Activated CD4-positive, alpha-beta T cell treated with anti-CD3 and anti-CD28 coated beads, Interleukin-2, amount 10 ng/mL, durations not matched to agents 7 days and 5 days (primary cell): ENCODE results near the gene CHMP2A. TPM values are rescaled to one million over a fixed set of nuclear protein-coding genes. Genes with fewer than 3 reads are reported as not detected.
"Not testable (repeated sequence)": the region's sequence is repeated elsewhere in the genome, so short reads cannot be mapped to it uniquely, and the experiment has no call there.

ENCODE experiments used
- CTCF ChIA-PET: fragments of 350-600 bp; sonication (Branson Sonifier 250); formaldehyde crosslinking; loops from one replicate; lab custom pipeline; 2021; ENCODE audit warnings: antibody characterized with exemption; lab: Charles Lee
- POLR2A ChIA-PET: fragments of 350-600 bp; sonication (Branson Sonifier 250); formaldehyde crosslinking; loops from one replicate; lab custom pipeline; 2021; ENCODE audit warnings: antibody characterized with exemption; lab: Charles Lee
- DNase-seq: peaks from one replicate; pipeline ENCODE4 v3.0.0-alpha.2; 2020
- H3K27ac Mint-ChIP-seq: one replicate; pipeline ENCODE4 v1.8.0; 2021; ENCODE audit warnings: mild to moderate bottlenecking, moderate library complexity, mixed read lengths
- H3K27me3 Mint-ChIP-seq: one replicate; pipeline ENCODE4 v1.8.0; 2021; ENCODE audit warnings: mixed read lengths
- H3K36me3 Mint-ChIP-seq: one replicate; pipeline ENCODE4 v1.8.0; 2021; ENCODE audit warnings: low read depth, mixed read lengths
- H3K4me1 Mint-ChIP-seq: one replicate; pipeline ENCODE4 v1.8.0; 2021; ENCODE audit warnings: mixed read lengths
- H3K4me3 Mint-ChIP-seq: one replicate; pipeline ENCODE4 v1.8.0; 2021; ENCODE audit warnings: mild to moderate bottlenecking, moderate library complexity, mixed read lengths
- H3K9me3 Mint-ChIP-seq: one replicate; pipeline ENCODE4 v1.8.0; 2021; ENCODE audit warnings: mixed read lengths
- total RNA-seq, 2 experiments: library from RNA; stranded (reverse); gene quantifications; one replicate each; pipeline ENCODE4 v1.2.3, GENCODE V29; 2021

The CHMP2A gene
- total RNA-seq, 2 experiments from 2014 or later = 128 to 137 TPM

DNA sequence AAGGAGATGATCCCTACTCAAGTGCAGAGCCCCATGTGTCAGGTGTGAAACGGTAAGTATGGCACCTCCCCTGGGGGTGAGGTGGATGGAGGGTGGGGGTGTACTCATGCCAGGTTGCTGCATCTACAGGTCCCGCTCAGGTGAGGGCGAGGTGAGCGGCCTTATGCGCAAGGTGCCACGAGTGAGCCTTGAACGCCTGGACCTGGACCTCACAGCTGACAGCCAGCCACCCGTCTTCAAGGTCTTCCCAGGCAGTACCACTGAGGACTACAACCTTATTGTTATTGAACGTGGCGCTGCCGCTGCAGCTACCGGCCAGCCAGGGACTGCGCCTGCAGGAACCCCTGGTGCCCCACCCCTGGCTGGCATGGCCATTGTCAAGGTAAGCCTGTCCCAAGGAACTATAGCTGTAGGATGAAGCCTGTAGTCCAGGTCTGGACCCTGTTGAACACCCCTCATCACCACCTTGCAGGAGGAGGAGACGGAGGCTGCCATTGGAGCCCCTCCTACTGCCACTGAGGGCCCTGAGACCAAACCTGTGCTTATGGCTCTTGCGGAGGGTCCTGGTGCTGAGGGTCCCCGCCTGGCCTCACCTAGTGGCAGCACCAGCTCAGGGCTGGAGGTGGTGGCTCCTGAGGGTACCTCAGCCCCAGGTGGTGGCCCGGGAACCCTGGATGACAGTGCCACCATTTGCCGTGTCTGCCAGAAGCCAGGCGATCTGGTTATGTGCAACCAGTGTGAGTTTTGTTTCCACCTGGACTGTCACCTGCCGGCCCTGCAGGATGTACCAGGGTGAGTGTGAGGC is 5.8 kb downstream of the CHMP2A start:
- Mint-ChIP-seq H3K9me3 (no peaks in the 10 kb centered on the region), H3K27me3 (no peaks in the 10 kb centered on the region), H3K4me3 (no peak overlapping the region), H3K27ac (no peak overlapping the region), H3K36me3 (peaks cover 69% of the 10 kb centered on the region), H3K4me1 (peaks cover 45% of the 10 kb centered on the region)
- ChIA-PET CTCF (interaction anchor here (2.6 kb wide), 1 partner anchor 30 kb away, joined by 11 read pairs; the partner anchor contains the start of gene ZBTB45), POLR2A (no interaction called here)
- DNase-seq = no peak

DNA sequence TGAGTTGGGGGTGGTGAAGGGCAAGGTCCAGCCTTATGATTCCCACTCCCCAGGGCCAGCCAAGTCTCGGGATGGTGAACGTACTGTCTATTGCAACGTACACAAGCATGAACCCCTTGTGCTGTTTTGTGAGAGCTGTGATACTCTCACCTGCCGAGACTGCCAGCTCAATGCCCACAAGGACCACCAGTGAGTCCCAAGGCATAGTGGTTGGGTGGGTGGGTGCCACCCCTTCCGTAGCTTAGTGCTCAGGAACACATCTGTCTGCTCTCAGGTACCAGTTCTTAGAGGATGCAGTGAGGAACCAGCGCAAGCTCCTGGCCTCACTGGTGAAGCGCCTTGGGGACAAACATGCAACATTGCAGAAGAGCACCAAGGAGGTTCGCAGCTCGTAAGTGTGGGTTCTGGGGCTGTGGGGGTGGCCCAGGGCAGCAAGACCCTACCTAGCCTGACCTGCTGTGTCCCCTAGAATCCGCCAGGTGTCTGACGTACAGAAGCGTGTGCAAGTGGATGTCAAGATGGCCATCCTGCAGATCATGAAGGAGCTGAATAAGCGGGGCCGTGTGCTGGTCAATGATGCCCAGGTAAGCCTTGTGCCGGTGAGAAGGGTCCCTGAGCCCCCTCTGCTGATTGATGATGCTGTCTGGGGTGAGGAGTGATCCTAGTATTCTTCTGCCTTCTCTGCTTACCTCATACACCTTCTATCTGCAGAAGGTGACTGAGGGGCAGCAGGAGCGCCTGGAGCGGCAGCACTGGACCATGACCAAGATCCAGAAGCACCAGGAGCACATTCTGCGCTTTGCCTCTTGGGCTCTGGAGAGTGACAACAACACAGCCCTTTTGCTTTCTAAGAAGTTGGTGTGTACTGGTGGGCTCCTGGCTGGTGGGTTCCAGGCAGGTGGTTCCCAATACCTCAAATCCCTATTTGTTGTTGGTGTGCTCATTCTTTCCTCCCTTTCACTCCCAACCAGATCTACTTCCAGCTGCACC is 7.3 kb downstream of the CHMP2A start:
- CTCF ChIA-PET = interaction anchor here (0.8 to 2.6 kb wide), 6 partner anchors 9 to 28 kb away, joined by 3 to 11 read pairs (median 3); partner anchors contain the start of genes UBE2M and ZBTB45
- Mint-ChIP-seq H3K27me3 (no peaks in the 10 kb centered on the region), H3K9me3 (no peaks in the 10 kb centered on the region), H3K4me1 (peaks cover 44% of the 10 kb centered on the region), H3K36me3 (peaks cover 60% of the 10 kb centered on the region), H3K4me3 (no peak overlapping the region), H3K27ac (no peak overlapping the region)
- no peak for DNase-seq
- POLR2A ChIA-PET = no interaction called here

DNA sequence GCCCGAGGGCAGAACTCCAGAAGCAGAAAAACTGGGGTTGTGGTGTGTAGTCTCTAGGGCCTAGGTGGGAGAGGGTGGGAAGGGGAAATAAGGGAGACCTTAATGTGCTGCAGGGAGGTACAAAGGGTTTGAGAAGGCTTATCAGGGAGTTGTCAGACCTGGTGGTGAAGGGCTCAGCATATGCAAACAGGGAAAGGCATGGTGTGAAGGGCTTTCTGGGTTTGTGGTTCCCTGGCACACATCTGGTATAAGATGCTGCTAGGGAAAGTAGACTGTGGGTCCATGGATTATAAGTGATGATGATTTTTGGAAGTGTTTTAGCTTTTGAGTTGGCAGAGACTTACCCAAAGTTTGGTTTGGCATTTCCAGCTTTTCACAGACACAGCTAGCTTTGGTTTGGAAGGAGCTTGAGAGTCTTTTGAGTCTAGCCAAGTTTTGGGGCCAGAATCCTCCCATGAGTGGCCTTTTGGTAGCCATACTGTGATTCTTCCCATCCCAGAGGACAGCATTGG is 8.8 kb downstream of the CHMP2A start:
- Mint-ChIP-seq H3K36me3 (peaks cover 50% of the 10 kb centered on the region), H3K27ac (peak overlapping the region; percentile 86), H3K4me3 (peak overlapping the region; percentile 91), H3K27me3 (no peaks in the 10 kb centered on the region), H3K9me3 (no peaks in the 10 kb centered on the region), H3K4me1 (peaks cover 41% of the 10 kb centered on the region)
- CTCF ChIA-PET = interaction anchor here (0.6 to 2.5 kb wide), 2 partner anchors 16 to 26 kb away, joined by 3 to 7 read pairs; partner anchors contain the start of gene ZBTB45
- POLR2A ChIA-PET = no interaction called here
- no peak for DNase-seq

DNA sequence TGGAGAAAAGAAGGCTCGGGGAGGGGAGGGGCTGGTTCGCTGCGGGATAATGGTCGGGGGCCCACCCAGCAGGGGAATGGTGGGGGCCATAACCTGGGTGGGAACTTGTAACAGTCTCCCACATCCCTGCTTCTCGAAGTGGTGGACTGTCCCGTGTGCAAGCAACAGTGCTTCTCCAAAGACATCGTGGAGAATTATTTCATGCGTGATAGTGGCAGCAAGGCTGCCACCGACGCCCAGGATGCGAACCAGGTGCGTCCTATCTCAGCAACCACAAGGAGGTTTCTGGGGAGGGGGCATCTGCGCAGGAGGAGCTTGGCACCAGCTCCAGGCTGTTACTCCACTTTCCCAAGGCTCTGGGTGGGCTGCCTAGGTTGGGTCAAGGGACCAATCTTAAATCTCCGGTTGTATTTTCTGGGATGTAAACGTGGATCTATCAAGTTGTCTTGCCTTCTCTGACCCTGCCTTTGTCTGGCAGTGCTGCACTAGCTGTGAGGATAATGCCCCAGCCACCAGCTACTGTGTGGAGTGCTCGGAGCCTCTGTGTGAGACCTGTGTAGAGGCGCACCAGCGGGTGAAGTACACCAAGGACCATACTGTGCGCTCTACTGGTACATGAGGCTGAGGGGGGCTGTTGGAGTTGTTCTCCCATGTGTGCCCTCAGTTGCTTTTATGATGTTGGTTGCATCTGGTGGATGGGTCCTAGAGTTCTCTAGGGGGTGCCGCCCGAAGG is 9.5 kb downstream of the CHMP2A start:
- peaks cover 44% of the 10 kb centered on the region for H3K36me3 Mint-ChIP-seq
- CTCF ChIA-PET = interaction anchor here (0.7 to 2.5 kb wide), 2 partner anchors 12 to 26 kb away, joined by 3 to 7 read pairs; partner anchors contain the start of gene ZBTB45

DNA sequence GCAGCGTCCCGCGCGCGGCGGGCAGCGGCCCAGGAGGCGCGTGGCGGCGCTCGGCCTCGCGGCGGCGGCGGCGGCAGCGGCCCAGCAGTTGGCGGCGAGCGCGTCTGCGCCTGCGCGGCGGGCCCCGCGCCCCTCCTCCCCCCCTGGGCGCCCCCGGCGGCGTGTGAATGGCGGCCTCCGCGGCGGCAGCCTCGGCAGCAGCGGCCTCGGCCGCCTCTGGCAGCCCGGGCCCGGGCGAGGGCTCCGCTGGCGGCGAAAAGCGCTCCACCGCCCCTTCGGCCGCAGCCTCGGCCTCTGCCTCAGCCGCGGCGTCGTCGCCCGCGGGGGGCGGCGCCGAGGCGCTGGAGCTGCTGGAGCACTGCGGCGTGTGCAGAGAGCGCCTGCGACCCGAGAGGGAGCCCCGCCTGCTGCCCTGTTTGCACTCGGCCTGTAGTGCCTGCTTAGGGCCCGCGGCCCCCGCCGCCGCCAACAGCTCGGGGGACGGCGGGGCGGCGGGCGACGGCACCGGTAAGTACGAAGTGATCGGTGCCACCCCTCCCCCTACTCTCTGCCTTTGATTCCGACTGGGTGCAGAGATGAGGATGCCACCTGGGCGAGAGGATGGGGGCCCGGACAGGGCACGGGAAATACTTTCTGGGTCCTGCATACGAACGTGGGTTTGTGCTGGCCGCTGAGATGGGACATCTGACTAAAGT is 10.2 kb downstream of the CHMP2A start:
- H3K4me3 Mint-ChIP-seq = peak overlapping the region; percentile 91
- POLR2A ChIA-PET = interaction anchor here (0.6 to 1.4 kb wide), 3 partner anchors 10 to 25 kb away, joined by 4 to 9 read pairs (median 9); partner anchors contain the start of genes CHMP2A and ZBTB45

More for the DNA sequence above, 9.5 kb downstream of the CHMP2A start:
- no peak for DNase-seq
- Mint-ChIP-seq H3K9me3 (no peaks in the 10 kb centered on the region), H3K27me3 (no peaks in the 10 kb centered on the region), H3K4me1 (peaks cover 39% of the 10 kb centered on the region), H3K27ac (peak overlapping the region; percentile 86), H3K4me3 (peak overlapping the region; percentile 91)
- POLR2A ChIA-PET = no interaction called here

DNA sequence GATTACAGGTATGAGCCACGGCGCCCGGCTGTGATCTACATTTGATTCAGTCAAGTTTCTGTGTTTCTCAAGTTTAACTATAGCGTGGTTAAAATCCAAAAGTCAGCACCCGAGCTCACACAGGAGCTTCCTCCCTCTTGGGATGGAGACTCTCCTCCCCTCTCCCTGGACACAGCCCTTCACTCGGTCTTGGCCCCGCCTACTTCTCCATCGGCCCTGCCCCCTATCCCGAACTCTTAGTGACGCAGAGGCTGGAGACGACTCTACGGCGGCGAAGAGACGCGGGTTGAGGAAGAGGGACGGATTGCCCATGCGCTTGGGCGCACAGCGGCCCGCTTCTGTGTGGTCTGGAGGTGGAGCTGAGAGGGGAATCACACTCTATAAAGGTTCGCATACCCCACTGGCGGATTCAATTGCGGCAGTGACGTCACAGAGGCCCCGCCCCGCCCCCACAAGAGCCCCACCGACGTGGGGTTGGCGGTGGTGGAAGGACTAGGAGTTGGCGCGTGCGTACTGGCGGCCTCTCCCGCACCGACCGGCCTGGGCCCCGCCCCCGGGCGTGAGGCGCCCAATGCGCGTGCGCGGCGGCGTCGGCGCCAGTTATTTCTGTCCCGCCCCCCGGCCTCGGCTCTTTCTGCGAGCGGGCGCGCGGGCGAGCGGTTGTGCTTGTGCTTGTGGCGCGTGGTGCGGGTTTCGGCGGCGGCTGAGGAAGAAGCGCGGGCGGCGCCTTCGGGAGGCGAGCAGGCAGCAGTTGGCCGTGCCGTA is 10.9 kb downstream of the CHMP2A start, which contains the start of gene TRIM28:
TRIM28 (plus strand) TSS at position 239 of the 765 bp plus-strand sequence. CDS start 694 bp downstream, outside the sequence.
- DNase-seq = peak; percentile 99
- peaks cover 35% of the 10 kb centered on the region for H3K36me3 Mint-ChIP-seq
- no peaks in the 10 kb centered on the region for H3K9me3 Mint-ChIP-seq
- H3K27ac Mint-ChIP-seq = peak within 1 kb of the TSS; percentile 96
- CTCF ChIA-PET = interaction anchor here (1.0 to 2.1 kb wide), 5 partner anchors 11 to 30 kb away, joined by 3 to 10 read pairs (median 3); partner anchors contain the start of genes CHMP2A and ZBTB45
- peaks cover 43% of the 10 kb centered on the region for H3K4me1 Mint-ChIP-seq
- peaks cover 6% of the 10 kb centered on the region for H3K27me3 Mint-ChIP-seq
- peak within 1 kb of the TSS; percentile 91 for H3K4me3 Mint-ChIP-seq
- POLR2A ChIA-PET = interaction anchor here (0.6 to 1.4 kb wide), 3 partner anchors 11 to 24 kb away, joined by 4 to 9 read pairs (median 9); partner anchors contain the start of genes CHMP2A and ZBTB45

More for the DNA sequence above, 10.2 kb downstream of the CHMP2A start:
- H3K27ac Mint-ChIP-seq = peak overlapping the region; percentile 96
- CTCF ChIA-PET = interaction anchor here (0.7 to 2.5 kb wide), 6 partner anchors 10 to 31 kb away, joined by 3 to 10 read pairs (median 4); partner anchors contain the start of genes CHMP2A and ZBTB45
- peaks cover 37% of the 10 kb centered on the region for H3K4me1 Mint-ChIP-seq
- H3K36me3 Mint-ChIP-seq = peaks cover 39% of the 10 kb centered on the region
- H3K9me3 Mint-ChIP-seq = no peaks in the 10 kb centered on the region
- DNase-seq = peak; percentile 37
- no peaks in the 10 kb centered on the region for H3K27me3 Mint-ChIP-seq

DNA sequence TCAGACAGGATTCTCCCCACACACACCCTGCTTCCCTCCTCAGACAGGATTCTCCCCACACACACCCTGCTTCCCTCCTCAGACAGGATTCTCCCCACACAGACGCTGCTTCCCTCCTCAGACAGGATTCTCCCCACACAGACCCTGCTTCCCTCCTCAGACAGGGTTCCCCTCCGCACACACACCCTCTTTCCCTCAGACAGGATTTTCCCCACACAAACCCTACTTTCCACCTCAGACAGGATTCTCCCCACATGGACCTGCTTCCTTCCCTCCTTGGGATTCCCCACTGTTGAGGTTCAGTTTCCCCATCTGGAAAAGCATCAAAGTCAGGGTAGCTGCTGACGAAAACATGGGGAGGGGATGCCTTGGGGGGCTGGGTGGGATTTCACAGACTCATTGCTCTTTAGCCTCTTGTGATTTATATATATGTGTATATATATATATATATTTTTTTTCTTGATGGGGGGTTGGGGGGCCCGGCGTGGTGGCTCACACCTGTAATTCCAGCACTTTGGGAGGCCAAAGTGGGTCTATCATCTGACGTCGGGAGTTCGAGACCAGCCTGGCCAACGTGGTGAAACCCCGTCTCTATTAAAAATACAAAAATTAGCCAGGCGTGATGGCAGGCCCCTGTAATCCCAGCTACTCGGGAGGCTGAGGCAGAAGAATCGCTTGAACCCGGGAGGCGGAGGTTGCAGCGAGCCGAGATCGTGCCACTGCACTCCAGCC is 12.1 kb downstream of the CHMP2A start:
- not testable (repeated sequence) for DNase-seq, H3K9me3 Mint-ChIP-seq, H3K27me3 Mint-ChIP-seq
- Mint-ChIP-seq H3K36me3 (peaks cover 29% of the 10 kb centered on the region), H3K4me1 (peaks cover 48% of the 10 kb centered on the region), H3K4me3 (peak overlapping the region; percentile 36), H3K27ac (peak overlapping the region; percentile 82)
- POLR2A ChIA-PET = interaction anchor here (1.4 kb wide), 1 partner anchor 23 kb away, joined by 9 read pairs; the partner anchor contains the start of gene ZBTB45
- CTCF ChIA-PET = interaction anchor here (1.0 to 2.1 kb wide), 3 partner anchors 16 to 27 kb away, joined by 3 to 10 read pairs (median 3); partner anchors contain the start of gene ZBTB45

DNA sequence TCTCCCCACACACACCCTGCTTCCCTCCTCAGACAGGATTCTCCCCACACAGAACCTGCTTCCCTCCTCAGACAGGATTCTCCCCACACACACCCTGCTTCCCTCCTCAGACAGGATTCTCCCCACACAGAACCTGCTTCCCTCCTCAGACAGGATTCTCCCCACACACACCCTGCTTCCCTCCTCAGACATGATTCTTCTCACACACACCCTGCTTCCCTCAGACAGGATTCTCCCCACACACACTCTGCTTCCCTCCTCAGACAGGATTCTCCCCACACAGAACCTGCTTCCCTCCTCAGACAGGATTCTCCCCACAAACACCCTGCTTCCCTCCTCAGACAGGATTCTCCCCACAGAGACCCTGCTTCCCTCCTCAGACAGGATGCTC is 15.7 kb downstream of the CHMP2A start:
- H3K4me3 Mint-ChIP-seq, H3K9me3 Mint-ChIP-seq, H3K36me3 Mint-ChIP-seq, H3K27me3 Mint-ChIP-seq, CTCF ChIA-PET, DNase-seq, POLR2A ChIA-PET: not testable (repeated sequence)
- Mint-ChIP-seq H3K27ac (peak overlapping the region; percentile 71), H3K4me1 (peaks cover 31% of the 10 kb centered on the region)

DNA sequence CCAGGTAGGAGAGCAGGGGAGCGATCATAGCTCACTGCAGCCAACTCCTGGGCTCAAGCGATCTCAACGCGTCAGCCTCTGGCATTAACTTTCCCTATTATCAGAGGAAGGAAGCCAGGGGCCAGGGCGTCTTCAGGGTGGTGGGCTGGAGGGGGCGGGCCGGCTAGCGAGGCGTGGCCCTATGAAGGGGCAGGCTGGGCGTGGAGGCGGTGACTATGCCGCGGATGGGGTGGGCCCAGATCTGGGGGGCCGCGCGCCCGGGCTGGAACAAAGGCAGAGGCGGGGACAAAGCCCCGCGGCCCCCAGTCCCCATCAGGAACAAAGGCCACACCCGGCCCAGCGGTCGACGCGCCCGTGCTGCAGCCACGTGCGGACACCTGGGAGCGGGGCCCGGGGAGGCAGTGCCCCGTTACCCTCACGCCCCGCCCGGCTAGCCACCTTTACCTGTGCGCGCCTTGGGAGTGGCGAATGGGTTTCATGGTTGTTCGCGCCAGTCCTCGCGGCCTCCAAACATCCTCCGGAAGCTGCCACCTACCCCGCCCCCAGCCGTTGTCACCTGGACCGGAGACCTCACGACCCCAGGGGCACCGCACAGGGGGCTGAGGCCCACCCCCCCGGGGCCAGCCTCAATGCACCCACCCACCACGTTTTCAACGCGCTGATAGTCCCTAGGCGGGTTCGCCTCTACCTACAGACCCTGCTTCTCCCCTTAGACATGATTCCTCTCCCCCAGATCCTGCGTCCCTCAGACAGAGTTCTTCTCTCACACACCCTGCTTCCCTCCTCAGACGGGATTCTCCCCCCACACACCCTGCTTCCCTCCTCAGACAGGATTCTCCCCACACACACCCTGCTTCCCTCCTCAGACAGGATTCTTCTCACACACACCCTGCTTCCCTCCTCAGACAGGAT is 16.4 kb downstream of the CHMP2A start:
- CTCF ChIA-PET = interaction anchor here (1.4 kb wide), 1 partner anchor 18 kb away, joined by 8 read pairs; no protein-coding TSS in a partner anchor

More for the DNA sequence above, 16.4 kb downstream of the CHMP2A start:
- Mint-ChIP-seq H3K4me3 (peak overlapping the region; percentile 65), H3K4me1 (peaks cover 26% of the 10 kb centered on the region), H3K27me3 (peaks cover 8% of the 10 kb centered on the region), H3K36me3 (no peaks in the 10 kb centered on the region), H3K9me3 (no peaks in the 10 kb centered on the region), H3K27ac (peak overlapping the region; percentile 82)
- POLR2A ChIA-PET = no interaction called here
- peak; percentile 56 for DNase-seq
